Measurements from ENCODE around the gene CNTNAP2.

The CNTNAP2 gene

DNA sequence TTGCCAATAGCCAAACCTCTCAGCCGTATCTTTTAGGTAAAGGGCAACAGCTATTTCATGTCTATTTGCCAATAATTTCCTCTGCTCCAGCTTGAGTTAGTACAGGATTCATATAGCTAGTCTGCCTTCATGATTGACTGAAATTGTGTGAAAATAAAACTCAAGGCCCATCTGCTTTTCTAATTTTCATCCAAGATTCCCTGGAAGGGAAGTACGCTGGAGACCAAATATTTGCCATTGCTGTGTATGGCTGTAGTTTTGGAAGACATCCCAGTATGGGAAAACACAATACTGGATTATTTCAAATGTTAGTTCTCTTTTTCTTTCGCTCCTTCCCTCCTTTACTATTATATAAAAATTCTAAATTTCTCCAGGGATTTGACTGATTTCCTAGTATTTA lies 652.4 kb downstream of the CNTNAP2 start:
- no peak for DNase-seq (ENCODE audit: low read depth)

DNA sequence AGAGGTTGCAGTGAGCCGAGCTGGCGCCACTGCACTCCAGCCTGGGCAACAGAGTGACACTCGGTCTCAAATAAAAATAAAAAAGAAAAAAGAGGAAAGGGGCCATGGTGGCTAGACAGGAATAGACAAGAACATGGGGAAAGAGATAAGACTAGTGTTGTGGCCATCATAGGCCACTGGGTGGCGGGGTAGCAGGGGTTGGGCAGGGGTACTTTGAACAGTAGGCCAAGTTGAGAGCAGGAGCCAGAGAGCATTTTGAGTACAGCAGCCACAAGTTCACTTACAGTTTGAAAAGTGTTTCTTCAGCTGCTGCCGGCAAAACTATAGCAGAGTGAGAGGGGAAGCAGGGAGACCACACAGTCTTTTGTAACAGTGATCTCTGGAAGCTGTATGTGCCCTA lies 656.0 kb downstream of the CNTNAP2 start:
- no peak overlapping the region for H3K4me3 ChIP-seq (ENCODE audit: control insufficient read depth, low read depth, low read length)
- DNase-seq (ENCODE audit: low read depth), result no peak
- TF ChIP-seq, protein P1, sequence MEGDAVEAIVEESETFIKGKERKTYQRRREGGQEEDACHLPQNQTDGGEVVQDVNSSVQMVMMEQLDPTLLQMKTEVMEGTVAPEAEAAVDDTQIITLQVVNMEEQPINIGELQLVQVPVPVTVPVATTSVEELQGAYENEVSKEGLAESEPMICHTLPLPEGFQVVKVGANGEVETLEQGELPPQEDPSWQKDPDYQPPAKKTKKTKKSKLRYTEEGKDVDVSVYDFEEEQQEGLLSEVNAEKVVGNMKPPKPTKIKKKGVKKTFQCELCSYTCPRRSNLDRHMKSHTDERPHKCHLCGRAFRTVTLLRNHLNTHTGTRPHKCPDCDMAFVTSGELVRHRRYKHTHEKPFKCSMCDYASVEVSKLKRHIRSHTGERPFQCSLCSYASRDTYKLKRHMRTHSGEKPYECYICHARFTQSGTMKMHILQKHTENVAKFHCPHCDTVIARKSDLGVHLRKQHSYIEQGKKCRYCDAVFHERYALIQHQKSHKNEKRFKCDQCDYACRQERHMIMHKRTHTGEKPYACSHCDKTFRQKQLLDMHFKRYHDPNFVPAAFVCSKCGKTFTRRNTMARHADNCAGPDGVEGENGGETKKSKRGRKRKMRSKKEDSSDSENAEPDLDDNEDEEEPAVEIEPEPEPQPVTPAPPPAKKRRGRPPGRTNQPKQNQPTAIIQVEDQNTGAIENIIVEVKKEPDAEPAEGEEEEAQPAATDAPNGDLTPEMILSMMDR (conservative IDR thresholded peaks at IDR 0.05; ENCODE audit: control insufficient read depth, insufficient read depth, low read depth, low read length), result no peak

More for the DNA sequence above, 652.4 kb downstream of the CNTNAP2 start:
- H3K4me3 ChIP-seq (ENCODE audit: control insufficient read depth, low read depth, low read length), result no peak overlapping the region
- TF ChIP-seq, protein P1 (conservative IDR thresholded peaks at IDR 0.05; ENCODE audit: control insufficient read depth, insufficient read depth, low read depth, low read length), result no peak

DNA sequence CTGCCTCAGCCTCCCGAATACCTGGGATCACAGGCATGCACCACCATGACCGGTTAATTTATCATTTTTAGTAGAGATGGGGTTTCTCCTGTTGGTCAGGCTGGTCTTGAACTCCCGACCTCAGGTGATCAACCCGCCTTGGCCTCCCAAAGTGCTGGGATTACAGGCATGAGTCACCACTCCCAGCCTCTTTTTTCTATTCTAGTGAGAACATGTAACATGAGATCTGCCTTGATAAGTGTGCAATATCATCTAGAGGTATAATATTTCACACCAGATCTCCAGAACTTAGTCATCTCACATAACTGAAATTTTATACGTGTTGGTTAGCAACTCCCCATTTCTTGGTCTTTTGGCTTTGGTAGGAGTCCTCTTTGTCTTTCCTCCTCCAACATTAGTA lies 656.9 kb downstream of the CNTNAP2 start:
- TF ChIP-seq, protein P1 (conservative IDR thresholded peaks at IDR 0.05; ENCODE audit: control insufficient read depth, insufficient read depth, low read depth, low read length), result no peak
- no peak overlapping the region for H3K4me3 ChIP-seq (ENCODE audit: control insufficient read depth, low read depth, low read length)
- DNase-seq (ENCODE audit: low read depth), result no peak

DNA sequence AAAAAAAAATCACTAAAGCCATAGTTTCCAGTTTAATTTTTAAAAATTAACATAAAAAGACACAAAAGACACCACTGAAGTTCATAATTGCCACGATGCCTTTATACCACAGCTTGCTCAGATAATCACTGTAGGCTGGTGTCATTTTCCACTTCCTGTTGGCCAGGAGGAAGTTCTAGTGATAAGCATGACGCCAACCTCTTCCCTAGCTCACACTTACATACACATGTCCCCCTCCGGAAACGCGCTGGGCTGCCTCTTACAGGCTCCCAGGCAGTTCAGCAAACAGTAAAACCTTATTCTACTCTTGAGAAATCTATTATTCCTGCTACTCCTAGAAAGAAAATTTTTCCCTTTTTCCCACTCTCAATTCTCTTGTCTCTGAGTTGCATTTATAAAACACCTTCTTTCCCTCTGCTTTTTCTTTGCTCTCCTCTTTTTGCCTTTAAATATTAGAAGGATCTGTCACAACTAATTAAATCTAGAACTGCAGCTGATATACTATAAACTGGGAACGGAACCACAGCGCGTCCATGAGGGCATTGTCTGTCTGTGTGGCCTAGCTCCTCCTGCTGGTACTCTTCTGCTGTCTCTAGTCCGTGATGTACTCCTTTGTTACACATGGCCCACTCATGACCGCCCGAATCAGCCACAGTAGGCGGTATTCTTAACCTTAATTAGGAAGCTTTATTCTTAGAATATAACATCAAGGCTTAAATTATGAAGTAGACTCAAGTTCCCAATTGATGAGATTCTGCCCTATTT lies 664.9 kb downstream of the CNTNAP2 start:
- no peak for DNase-seq (ENCODE audit: low read depth)
- TF ChIP-seq, protein P1 (conservative IDR thresholded peaks at IDR 0.05; ENCODE audit: control insufficient read depth, insufficient read depth, low read depth, low read length), result no peak
- no peak overlapping the region for H3K4me3 ChIP-seq (ENCODE audit: control insufficient read depth, low read depth, low read length)

DNA sequence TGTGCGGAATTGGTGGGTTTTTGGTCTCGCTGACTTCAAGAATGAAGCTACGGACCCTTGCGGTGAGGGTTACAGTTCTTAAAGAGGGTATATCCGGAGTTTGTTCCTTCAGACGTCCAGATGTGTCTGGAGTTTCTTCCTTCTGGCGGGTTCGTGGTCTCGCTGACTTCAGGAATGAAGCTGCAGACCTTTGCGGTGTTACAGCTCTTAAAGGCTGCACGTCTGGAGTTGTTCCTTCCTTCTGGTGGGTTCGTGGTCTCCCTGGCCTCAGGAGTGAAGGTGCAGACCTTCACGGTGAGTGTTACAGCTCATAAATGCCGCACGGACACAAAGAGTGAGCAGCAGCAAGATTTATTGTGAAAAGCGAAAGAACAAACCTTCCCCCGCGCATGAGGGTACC lies 670.7 kb downstream of the CNTNAP2 start:
- H3K4me3 ChIP-seq (ENCODE audit: control insufficient read depth, low read depth, low read length), result no peak overlapping the region
- TF ChIP-seq, protein P1 (conservative IDR thresholded peaks at IDR 0.05; ENCODE audit: control insufficient read depth, insufficient read depth, low read depth, low read length), result no peak
- no peak for DNase-seq (ENCODE audit: low read depth)

DNA sequence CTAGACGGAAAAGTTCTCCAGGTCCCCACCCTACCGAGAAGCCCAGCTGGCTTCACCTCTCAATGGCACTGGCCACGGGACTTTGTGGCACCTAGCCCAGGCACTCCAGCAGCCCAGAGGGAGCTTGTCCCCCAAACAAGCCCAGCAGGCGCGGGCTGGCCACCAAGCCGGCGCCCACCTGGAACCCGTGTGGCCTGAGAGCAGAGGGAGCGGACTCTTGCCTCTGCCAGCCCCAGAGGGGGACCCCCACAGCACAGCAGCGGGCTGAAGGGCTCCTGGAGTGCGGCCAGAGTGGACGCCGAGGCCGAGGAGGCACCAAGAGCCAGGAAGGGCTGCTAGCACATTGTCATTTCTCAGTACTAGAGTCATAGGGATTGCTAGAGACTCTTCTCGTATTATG lies 671.4 kb downstream of the CNTNAP2 start:
- TF ChIP-seq, protein P1 (conservative IDR thresholded peaks at IDR 0.05; ENCODE audit: control insufficient read depth, insufficient read depth, low read depth, low read length), result no peak
- DNase-seq (ENCODE audit: low read depth), result no peak
- no peak overlapping the region for H3K4me3 ChIP-seq (ENCODE audit: control insufficient read depth, low read depth, low read length)

All from fibroblast of mammary gland (primary cell).